Muscle layer of colon (tissue), 2 donors: ENCODE measurements around the gene CDK5R1.
"Not testable (repeated sequence)": the region's sequence is repeated elsewhere in the genome, so short reads cannot be mapped to it uniquely, and the experiment has no call there.

Source experiments
- H3K27ac ChIP-seq: one replicate; pipeline ENCODE4 v1.7.0; 2013; ENCODE audit warnings: low read depth, mild to moderate bottlenecking, low read length, moderate library complexity
- H3K27me3 ChIP-seq, 2 donors: one replicate each; pipeline ENCODE4 v1.7.0; 2013; ENCODE audit warnings: low read length in 2 of 2, mild to moderate bottlenecking in 2 of 2; ENCODE audit not compliant: insufficient read depth in 2 of 2, control insufficient read depth in 1 of 2
- H3K36me3 ChIP-seq: one replicate; pipeline ENCODE4 v1.7.0; 2013; ENCODE audit warnings: mild to moderate bottlenecking, low read length; ENCODE audit not compliant: insufficient read depth
- H3K4me1 ChIP-seq: one replicate; pipeline ENCODE4 v1.7.0; 2013; ENCODE audit warnings: mild to moderate bottlenecking, low read length; ENCODE audit not compliant: insufficient read depth
- H3K4me3 ChIP-seq, 2 donors: one replicate each; pipeline ENCODE4 v1.7.0; 2013; ENCODE audit warnings: low read length in 2 of 2, low read depth in 1 of 2, mild to moderate bottlenecking in 1 of 2, moderate library complexity in 1 of 2
- H3K9ac ChIP-seq: one replicate; pipeline ENCODE4 v1.7.0; 2013; ENCODE audit warnings: low read length
- H3K9me3 ChIP-seq: one replicate; pipeline ENCODE4 v1.7.0; 2013; ENCODE audit warnings: mild to moderate bottlenecking, low read length
- donor health status: abdominal sarcoma.
- donor health status: Adenocarcinoma of cecum.

CDK5R1 gene

DNA sequence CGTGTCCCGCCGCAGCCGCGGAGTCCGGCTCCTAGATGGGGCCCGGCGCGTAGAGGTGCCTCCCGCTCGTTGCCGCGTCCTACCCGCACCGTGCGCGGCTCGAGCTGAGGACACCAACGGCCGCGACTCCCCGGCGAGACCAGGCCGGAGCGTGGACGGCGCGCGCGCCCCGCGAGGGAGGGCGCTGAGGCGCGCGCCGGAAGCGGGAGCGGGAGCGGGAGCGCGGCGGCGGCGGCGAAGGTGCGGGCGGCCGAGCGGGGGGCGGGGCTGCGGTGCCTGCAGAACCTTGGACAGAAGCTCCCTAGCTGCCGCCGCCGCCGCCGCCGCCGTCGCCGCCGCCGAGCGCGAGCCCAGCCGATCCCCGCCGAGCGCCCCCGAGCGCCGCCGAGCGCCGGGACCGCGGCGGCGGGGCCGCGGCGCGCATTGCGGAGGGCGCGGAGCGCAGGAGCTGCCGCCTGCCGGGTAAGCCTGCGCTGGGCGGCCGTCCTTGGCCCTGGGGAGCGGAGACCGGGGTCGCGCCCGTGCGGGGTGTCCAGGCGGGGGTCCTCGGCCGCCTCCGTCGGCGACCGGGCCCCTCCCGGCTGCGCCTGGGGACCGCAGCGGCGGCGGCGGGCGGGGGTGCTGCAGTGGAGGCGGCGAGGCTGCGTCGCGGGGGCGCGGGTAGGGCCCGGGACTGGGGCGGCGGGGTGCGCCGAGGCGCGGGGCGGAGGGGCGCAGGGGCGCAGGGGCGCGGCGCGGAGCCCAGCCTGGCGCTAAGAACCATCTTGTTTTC, at the start of gene CDK5R1:
TSS of gene CDK5R1 (plus strand) at position 293 of the 772 bp plus-strand sequence. CDS start 628 bp downstream, outside the sequence.
- peaks cover 19% of the 10 kb centered on the region for H3K4me1 ChIP-seq
- no peaks in the 10 kb centered on the region for H3K27me3 ChIP-seq
- H3K27ac ChIP-seq = no peak within 1 kb of the TSS
- H3K9me3 ChIP-seq = no peaks in the 10 kb centered on the region
- peaks cover 7% of the 10 kb centered on the region for H3K36me3 ChIP-seq
- peak within 1 kb of the TSS; percentile 41 to 58 for H3K4me3 ChIP-seq
- H3K9ac ChIP-seq = no peak within 1 kb of the TSS

- Histone ChIP-seq H3K9ac (no peak overlapping the region), H3K27ac (no peak overlapping the region), H3K36me3 (no peaks in the 10 kb centered on the region), H3K4me3 (no peak overlapping the region), H3K9me3 (no peaks in the 10 kb centered on the region), H3K4me1 (peaks cover 12% of the 10 kb centered on the region), H3K27me3 (no peaks in the 10 kb centered on the region)
Measured at GRCh38 chr17:32440722-32441121, 46.1 kb upstream of the CDK5R1 start.

DNA sequence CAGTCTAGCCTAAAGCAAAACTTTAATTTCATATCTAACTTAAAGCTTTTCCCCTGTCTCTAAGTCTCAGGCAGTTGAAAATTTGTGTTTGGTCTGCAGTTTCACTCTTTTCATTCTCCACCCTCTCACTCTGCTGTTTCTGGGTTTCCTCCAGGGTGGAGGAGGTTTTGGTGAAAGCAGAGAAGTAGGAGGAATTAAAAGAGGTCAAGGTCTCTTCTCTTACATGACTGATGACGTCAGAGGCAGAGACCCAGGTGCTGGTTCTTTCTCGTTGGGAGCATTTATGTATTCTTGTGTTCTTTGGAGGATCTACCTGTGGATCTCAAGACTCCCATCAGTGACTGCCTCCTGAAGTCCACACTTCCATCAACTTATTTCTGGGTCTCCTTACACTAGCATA, 44.9 kb upstream of the CDK5R1 start:
- Histone ChIP-seq H3K9ac (no peak overlapping the region), H3K9me3 (no peaks in the 10 kb centered on the region), H3K27me3 (no peaks in the 10 kb centered on the region), H3K27ac (no peak overlapping the region), H3K4me3 (no peak overlapping the region), H3K4me1 (peaks cover 24% of the 10 kb centered on the region), H3K36me3 (peaks cover 3% of the 10 kb centered on the region)

DNA sequence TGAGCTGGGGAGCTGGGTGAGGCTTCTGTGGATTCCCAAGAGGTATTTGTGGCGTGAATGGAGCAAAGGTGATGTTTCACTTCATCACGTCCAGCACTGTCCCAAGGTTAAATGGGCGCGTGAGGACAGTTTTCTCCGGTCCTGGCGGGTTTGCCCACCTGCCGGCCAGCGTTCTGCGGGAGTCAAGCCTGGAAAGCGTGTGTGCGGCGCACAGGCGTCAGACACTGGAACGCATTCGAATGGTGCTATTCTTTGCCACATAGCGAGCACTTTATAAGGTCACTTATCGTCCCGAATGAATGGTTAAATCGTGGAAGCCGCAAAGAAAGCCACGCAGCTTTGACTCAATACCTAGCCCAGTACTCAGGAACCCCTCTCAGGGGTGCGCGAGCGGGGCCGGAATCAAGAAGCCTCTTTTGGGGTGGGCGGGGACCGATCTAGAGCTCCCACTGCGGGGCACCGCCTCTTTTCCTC, 42.9 kb upstream of the CDK5R1 start:
- H3K36me3 ChIP-seq = peaks cover 18% of the 10 kb centered on the region
- H3K4me3 ChIP-seq = peak overlapping the region; percentile 86 to 98
- no peak overlapping the region for H3K9ac ChIP-seq
- H3K27ac ChIP-seq = no peak overlapping the region
- no peaks in the 10 kb centered on the region for H3K27me3 ChIP-seq
- H3K9me3 ChIP-seq = no peaks in the 10 kb centered on the region
- H3K4me1 ChIP-seq = peaks cover 25% of the 10 kb centered on the region

DNA sequence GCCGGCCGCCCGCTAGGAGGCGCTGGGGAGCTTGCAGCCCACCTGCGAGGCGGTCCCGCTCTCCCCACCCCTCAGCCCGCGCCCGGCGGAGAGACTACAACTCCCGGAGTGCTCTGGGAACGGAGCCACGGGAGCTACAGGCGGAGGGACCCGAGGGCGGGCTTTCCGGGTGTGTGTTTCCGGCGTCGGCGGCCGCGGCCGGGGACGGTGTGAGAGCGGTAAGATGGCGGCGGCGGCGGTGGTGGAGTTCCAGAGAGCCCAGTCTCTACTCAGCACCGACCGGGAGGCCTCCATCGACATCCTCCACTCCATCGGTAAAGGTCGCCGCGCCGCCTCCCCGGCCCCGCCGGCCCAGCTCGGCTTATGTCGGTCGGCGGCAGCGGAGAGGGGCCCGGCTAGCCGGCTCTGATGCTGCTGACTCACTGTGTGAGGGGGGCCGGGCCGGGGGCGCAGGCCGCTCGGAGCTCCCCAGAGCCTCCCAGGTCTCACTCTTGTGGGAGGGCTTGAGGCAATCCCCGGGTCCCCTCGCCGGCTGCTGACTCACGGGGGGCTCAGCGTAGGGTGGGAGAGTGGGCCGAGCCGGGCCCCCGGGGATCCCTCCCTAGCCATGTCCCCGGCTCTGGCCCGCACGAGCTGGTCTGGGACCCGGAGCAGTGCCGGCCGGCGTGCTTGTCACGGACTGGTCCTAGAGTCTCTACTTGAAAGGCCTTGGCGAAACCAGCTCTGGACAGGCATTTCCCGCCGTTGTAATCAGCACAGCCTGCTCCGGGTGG, 42.3 kb upstream of the CDK5R1 start, which contains the start of gene PSMD11:
TSS of gene PSMD11 (plus strand) at position 210 of the 773 bp plus-strand sequence. CDS start at position 224, 14 bp downstream.
- Histone ChIP-seq H3K36me3 (peaks cover 24% of the 10 kb centered on the region), H3K27me3 (no peaks in the 10 kb centered on the region), H3K4me1 (peaks cover 25% of the 10 kb centered on the region), H3K9ac (peak within 1 kb of the TSS; percentile 75), H3K9me3 (no peaks in the 10 kb centered on the region), H3K27ac (peak within 1 kb of the TSS; percentile 85), H3K4me3 (peak within 1 kb of the TSS; percentile 86 to 98)

DNA sequence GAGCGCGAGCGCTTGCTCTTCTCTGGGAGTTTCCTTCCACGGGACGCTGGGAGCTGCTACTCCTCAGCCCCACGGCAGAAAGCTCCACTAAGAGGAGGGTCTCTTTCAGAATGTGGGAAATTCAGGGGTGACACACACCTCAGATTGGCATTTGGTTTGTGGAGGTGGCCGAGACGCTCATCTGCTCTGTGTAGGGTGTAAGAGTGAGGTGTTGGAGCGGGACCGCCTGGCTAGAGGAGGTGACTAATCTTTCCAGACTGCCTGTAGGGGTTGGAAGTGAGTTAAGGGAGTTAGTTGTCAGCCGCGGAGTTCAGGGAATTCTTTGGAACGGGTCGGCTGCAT, 41.7 kb upstream of the CDK5R1 start:
- H3K27ac ChIP-seq = peak overlapping the region; percentile 85
- H3K27me3 ChIP-seq = no peaks in the 10 kb centered on the region
- peak overlapping the region; percentile 86 to 98 for H3K4me3 ChIP-seq
- H3K9me3 ChIP-seq = no peaks in the 10 kb centered on the region
- peak overlapping the region; percentile 75 for H3K9ac ChIP-seq
- peaks cover 30% of the 10 kb centered on the region for H3K36me3 ChIP-seq
- H3K4me1 ChIP-seq = peaks cover 25% of the 10 kb centered on the region

GRCh38 chr17:32445497-32445896, 41.3 kb upstream of the CDK5R1 start:
- Histone ChIP-seq H3K4me3 (peak overlapping the region; percentile 86 to 98), H3K9ac (peak overlapping the region; percentile 75), H3K27ac (peak overlapping the region; percentile 85), H3K27me3 (no peaks in the 10 kb centered on the region), H3K36me3 (peaks cover 31% of the 10 kb centered on the region), H3K4me1 (peaks cover 25% of the 10 kb centered on the region), H3K9me3 (no peaks in the 10 kb centered on the region)

DNA sequence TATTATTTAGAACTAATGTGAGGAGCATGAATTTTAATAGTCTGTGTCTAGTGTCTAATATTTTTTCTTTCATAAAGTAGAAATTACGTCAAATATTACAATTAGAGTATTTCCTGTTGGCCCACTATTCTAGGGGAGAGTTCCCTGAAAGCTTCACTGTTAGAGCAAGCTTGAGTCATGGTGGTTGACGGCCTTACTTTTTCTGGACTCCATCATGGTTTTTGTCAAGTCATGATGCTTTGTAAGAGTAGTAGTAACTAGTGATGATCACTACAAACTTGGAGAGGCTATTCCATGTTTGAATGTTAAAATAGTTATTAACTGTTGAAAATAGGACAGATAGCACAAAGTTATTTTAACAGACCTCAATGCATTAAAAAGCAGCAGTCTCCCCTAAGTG, 40.8 kb upstream of the CDK5R1 start:
- Histone ChIP-seq H3K27me3 (no peaks in the 10 kb centered on the region), H3K36me3 (peaks cover 36% of the 10 kb centered on the region), H3K27ac (no peak overlapping the region), H3K4me3 (peak overlapping the region in 1 of 2 donors; percentile 86), H3K9me3 (no peaks in the 10 kb centered on the region), H3K9ac (no peak overlapping the region), H3K4me1 (peaks cover 25% of the 10 kb centered on the region)

DNA sequence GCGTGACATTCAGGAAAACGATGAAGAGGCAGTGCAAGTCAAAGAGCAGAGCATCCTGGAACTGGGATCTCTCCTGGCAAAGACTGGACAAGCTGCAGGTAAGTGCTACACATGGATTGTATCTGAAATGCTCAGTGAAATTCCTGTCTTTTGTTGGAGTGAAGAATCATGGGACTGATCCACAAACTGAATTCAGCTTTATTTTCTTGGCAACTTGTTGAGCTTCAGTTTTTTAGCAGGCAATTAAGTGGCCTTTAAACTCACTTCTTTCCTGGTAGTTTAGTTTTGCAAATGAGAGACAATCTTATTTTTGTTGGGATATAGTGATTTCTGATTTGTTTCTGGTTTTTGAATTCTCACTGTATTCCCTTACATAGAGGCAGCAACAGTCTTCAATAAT, 39.8 kb upstream of the CDK5R1 start:
- Histone ChIP-seq H3K4me1 (peaks cover 25% of the 10 kb centered on the region), H3K9me3 (no peaks in the 10 kb centered on the region), H3K27me3 (no peaks in the 10 kb centered on the region), H3K9ac (no peak overlapping the region), H3K4me3 (no peak overlapping the region), H3K27ac (no peak overlapping the region), H3K36me3 (peaks cover 46% of the 10 kb centered on the region)

GRCh38 chr17:32449963-32450362, 36.8 kb upstream of the CDK5R1 start:
- Histone ChIP-seq H3K9ac (no peak overlapping the region), H3K4me3 (no peak overlapping the region), H3K27me3 (no peaks in the 10 kb centered on the region), H3K36me3 (peaks cover 72% of the 10 kb centered on the region), H3K27ac (no peak overlapping the region), H3K4me1 (peaks cover 18% of the 10 kb centered on the region), H3K9me3 (no peaks in the 10 kb centered on the region)

DNA sequence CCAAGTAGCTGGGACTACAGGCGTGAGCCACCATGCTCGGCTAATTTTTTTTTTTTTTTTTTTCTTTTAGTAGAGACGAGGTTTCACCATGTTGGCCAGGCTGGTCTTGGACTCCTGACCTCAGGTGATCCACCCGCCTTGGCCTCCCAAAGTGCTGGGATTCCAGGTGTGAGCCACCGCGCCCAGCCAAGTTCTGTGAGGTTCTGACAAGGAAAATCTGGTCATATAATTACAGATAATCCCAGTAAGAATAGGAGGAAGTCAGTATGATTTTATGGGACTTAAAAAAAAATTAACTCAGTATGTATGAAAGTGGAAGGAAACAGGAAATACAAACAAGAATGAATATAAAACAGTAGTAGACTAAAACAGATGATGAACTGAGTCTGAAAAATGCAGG, 36.4 kb upstream of the CDK5R1 start:
- not testable (repeated sequence) for H3K9ac ChIP-seq, H3K4me3 ChIP-seq, H3K27me3 ChIP-seq, H3K27ac ChIP-seq, H3K9me3 ChIP-seq
- H3K4me1 ChIP-seq = peaks cover 16% of the 10 kb centered on the region
- H3K36me3 ChIP-seq = peaks cover 76% of the 10 kb centered on the region
